Astrocyte of the spinal cord (primary cell): ENCODE results near the gene NAT10.

ENCODE experiments used
- DNase-seq: peaks from one replicate; pipeline ENCODE4 v3.0.0; 2011; ENCODE audit warnings: low read depth, low spot score
- H3K4me3 ChIP-seq: 2 replicates; pipeline ENCODE4 v1.5.1; 2011; ENCODE audit warnings: low read depth, mild to moderate bottlenecking, low read length, moderate library complexity
- in situ Hi-C: cut with HindIII; loops from 2 replicates; pipeline ENCODE4 v1.10.0; 2017; ENCODE audit warnings: low sequenced_read_pairs
- TF ChIP-seq, protein P1 (sequence below): IDR thresholded peaks from 2 replicates; pipeline ENCODE4 v1.5.1; 2012; ENCODE audit warnings: low read depth, mild to moderate bottlenecking, low read length, inconsistent platforms

Gene NAT10

DNA sequence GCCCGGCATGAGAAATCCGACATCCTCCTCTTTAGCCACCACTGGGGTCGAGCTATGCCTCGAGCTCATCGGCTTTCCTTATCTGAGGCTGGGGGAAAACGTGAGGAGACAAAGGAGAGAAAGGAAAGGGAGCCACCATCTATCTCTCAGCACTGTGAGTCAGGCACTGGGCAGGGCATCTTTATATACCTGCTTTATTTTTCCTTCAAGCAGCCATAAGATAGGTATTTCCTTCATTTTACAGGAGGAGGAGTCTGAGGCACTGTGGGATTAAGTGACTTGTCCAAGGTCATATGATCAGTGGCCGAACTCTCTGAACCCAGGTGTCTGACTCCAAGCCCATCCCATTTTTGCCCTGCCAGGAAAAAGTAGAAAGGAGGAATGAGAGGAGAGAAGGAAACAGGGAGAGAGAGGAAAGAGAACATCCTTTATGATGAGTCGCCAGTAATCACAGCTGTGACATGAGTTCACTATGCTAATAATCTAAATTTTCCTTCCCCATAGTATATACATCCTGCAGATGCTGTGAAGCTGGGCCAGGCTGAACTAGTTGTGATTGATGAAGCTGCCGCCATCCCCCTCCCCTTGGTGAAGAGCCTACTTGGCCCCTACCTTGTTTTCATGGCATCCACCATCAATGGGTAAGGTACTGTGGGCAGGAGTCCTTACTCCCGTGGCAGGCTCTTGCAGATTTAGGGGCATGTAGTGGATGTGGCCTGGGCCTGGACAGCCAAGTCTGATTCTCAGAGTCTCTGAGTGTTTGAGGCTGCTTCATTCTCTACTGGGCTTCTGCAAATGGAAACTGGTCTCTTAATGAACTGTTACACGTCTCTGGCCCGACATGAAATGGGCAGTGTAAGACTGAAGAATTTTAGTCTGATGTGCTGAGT is 21.8 kb downstream of the NAT10 start:
- no peak for DNase-seq
- TF ChIP-seq, protein P1, sequence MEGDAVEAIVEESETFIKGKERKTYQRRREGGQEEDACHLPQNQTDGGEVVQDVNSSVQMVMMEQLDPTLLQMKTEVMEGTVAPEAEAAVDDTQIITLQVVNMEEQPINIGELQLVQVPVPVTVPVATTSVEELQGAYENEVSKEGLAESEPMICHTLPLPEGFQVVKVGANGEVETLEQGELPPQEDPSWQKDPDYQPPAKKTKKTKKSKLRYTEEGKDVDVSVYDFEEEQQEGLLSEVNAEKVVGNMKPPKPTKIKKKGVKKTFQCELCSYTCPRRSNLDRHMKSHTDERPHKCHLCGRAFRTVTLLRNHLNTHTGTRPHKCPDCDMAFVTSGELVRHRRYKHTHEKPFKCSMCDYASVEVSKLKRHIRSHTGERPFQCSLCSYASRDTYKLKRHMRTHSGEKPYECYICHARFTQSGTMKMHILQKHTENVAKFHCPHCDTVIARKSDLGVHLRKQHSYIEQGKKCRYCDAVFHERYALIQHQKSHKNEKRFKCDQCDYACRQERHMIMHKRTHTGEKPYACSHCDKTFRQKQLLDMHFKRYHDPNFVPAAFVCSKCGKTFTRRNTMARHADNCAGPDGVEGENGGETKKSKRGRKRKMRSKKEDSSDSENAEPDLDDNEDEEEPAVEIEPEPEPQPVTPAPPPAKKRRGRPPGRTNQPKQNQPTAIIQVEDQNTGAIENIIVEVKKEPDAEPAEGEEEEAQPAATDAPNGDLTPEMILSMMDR: no peak
- H3K4me3 ChIP-seq: no peak overlapping the region
- in situ Hi-C loops: no loop called here

DNA sequence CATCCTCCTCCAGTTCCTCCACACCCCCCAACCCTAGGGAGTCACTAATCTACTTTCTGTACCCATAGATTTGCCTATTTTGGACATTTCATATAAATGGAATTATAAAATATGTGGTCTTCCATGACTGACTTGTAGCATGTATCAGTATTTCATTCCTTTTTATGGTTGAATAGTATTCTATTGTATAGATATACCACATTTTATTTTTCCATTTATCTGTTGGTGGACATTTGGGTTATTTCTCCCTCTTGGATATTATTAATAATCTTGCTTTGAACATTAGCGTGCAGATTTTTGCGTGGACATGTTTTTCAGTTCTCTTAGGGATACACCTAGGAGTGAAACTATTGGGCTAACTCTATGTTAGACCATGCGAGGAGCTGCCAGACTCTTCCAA is 23.4 kb downstream of the NAT10 start:
- no peak overlapping the region for H3K4me3 ChIP-seq
- in situ Hi-C loops: no loop called here
- TF ChIP-seq, protein P1: no peak
- no peak for DNase-seq

DNA sequence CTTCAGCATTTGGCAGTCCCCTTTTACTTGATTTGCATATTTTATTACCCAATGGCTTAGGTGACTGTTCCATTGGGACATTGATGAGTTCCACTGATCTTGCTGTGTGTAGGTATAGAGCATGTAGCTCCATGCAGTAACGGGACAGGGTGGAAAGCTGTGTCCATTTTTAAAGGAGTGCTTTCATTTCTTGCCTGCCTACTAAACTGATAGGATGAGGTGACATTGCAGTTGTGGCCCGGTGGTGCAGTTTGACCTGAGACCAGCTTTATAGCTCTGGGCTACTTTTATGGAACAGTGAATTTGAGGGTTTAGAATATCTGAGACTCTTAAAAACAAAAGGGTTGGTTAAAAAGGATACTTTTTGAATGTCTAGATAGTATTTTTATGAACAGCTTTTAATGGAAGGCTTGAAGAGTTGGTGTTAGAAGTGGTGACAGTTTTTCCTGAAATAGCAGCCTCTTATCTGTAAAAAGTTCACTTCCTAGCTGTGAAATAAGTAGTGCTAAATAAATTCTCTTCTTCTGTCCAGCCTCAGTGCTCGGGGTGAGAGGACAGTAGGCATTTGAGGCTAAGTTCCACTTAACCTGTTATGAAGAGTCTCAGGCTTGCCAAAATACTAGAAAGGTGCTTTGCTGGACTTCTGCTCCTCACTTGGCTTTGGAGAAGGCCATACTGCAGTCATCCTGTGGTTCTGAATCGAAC is 27.0 kb downstream of the NAT10 start:
- in situ Hi-C loops: no loop called here
- TF ChIP-seq, protein P1: no peak
- DNase-seq: no peak
- H3K4me3 ChIP-seq: no peak overlapping the region

DNA sequence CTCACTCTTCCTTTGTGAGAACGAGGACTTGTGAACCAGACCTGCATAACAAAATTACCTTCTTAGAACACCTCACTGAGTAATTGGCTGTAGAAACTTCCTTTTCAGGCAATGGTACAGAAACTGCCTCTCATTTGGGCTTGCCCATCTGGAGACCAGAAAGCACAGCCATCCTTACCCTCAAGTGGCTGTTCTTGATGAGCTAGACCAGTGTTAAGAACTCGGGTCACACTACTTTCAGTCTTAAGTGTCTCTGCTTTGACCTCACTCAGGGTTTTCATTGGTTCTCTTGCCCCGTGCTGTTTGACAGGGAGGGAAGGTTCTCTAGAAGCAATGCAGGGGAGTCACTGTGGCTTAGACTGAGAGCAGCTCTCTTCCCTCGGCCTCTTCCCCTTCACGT is 29.3 kb downstream of the NAT10 start:
- in situ Hi-C loops: no loop called here
- no peak for DNase-seq
- H3K4me3 ChIP-seq: no peak overlapping the region
- TF ChIP-seq, protein P1: no peak

DNA sequence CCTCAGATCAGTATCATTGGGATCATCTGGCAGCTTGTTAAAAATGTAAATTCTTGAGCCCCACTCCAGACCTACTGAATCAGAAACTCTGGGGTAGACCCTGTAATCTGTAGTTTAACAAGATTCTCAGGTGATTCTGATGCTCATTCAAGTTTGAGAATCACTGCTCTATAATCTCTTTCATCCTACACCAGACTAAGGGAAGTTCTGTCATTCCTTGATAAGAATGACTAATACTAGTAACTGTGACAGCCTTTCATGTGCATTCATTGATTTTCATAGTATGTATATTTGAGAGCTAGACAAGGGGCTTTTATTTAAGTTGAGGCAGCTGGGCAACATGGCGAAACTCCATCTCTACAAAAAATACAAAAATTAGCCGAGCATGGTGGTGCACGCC is 30.0 kb downstream of the NAT10 start:
- no peak overlapping the region for H3K4me3 ChIP-seq
- DNase-seq: no peak
- TF ChIP-seq, protein P1: no peak
- in situ Hi-C loops: no loop called here

DNA sequence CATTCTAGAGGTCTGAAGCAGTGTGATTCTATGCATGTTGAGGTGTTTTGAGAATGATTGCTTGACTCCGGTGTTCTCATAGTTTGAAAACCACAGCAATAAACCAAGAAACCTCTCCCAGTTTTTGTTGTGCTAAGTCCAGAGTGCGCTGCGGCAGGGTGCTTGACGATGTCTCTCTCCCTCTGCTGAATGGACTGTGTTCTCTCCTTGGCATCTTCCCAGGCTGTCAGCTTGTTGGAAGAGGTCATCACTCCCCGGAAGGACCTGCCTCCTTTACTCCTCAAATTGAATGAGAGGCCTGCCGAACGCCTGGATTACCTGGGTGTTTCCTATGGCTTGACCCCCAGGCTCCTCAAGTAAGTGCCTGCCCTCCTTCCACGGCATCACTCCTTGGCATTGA is 31.0 kb downstream of the NAT10 start:
- in situ Hi-C loops: no loop called here
- TF ChIP-seq, protein P1: no peak
- DNase-seq: no peak
- no peak overlapping the region for H3K4me3 ChIP-seq
